ENCODE measurements around the gene KRTAP10-5. TPM values are rescaled to one million over a fixed set of nuclear protein-coding genes. Genes with fewer than 3 reads are reported as not detected.

KRTAP10-5 gene
- polyA plus RNA-seq, 1 experiment = not detected

DNA sequence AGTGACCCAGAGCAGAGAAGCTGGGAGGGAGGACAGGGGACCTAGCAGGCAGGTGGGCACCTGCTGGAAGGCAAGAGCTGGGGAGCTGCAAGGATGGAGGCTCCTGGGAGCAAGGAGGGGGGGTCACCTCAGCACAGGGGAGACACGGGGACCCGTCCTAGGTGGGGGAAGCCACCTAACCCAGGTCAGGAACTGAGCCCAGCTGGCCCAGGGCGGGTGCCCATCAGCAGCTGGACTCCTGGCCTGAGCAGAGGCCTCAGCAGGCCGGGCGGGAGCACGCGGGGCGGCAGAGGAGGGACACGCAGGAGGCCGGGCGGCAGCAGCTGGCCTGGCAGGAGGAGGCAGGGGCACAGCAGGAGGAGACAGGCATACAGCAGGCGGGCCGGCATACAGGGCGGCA lies 41.4 kb downstream of the KRTAP10-5 start:
- ChIA-PET CTCF (no interaction called here), POLR2A (no interaction called here)
- TF ChIP-seq, protein P1, sequence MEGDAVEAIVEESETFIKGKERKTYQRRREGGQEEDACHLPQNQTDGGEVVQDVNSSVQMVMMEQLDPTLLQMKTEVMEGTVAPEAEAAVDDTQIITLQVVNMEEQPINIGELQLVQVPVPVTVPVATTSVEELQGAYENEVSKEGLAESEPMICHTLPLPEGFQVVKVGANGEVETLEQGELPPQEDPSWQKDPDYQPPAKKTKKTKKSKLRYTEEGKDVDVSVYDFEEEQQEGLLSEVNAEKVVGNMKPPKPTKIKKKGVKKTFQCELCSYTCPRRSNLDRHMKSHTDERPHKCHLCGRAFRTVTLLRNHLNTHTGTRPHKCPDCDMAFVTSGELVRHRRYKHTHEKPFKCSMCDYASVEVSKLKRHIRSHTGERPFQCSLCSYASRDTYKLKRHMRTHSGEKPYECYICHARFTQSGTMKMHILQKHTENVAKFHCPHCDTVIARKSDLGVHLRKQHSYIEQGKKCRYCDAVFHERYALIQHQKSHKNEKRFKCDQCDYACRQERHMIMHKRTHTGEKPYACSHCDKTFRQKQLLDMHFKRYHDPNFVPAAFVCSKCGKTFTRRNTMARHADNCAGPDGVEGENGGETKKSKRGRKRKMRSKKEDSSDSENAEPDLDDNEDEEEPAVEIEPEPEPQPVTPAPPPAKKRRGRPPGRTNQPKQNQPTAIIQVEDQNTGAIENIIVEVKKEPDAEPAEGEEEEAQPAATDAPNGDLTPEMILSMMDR (IDR thresholded peaks at IDR 0.05; ENCODE audit: low read depth, low read length) = no peak
- no peaks in the 10 kb centered on the region for H3K27me3 ChIP-seq (ENCODE audit: control insufficient read depth, insufficient read depth, low read length)
- H3K27ac ChIP-seq (ENCODE audit: low read depth, low read length) = no peak overlapping the region
- H3K9me3 ChIP-seq (ENCODE audit: control insufficient read depth, insufficient read depth, low read length) = peaks cover 30% of the 10 kb centered on the region
- no peak overlapping the region for H3K4me3 ChIP-seq (ENCODE audit: low read depth, low read length)
- DNase-seq (ENCODE audit: low read depth, low spot score) = no peak

DNA sequence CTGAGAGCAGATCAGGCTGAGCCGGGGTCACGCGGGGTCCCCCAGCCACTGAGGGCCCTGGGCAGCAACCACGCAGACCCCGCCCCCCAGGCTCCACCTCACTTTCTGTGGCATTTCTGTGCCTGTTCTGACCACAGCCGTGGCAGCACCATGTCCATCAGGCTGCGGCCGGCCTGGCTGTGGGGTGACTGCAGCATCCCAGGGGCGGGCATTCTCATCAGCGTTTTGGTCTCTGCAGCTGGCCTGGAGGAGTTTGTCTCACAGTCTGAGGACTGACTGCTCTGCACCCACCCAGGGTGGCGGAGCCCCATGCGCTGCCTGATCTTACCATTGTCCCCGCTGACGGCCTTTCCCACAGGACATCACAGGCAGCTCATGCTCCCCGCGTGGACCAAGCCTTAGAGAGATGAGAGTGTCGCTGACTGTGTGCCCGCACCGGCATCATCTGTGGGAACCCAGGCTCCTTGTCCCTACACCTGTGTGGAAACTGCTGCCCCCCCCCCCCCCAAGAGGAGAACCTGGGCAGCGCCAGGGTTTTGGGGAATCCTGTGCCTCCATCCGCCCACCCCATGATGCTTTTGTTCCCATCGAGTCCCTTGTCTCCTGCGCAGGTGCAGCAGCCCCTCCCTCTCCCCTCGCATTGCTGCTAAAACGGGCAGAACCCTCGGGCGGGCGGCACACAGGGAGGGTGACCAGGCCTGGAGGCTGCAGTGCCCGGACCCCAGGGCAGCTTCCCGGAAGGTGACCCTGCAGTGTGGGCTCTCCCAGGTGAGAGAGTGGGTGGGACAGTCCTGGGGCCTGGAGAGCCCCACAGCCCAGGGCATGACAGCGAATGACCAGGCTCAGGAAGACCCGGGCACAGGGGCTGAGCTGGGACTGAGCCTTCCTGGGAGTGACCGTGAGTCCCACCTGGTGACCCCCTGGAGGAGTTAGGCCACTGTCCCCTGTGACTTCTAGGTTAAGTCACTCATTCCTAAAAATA lies 42.2 kb downstream of the KRTAP10-5 start:
- H3K4me3 ChIP-seq (ENCODE audit: low read depth, low read length) = no peak overlapping the region
- peaks cover 38% of the 10 kb centered on the region for H3K9me3 ChIP-seq (ENCODE audit: control insufficient read depth, insufficient read depth, low read length)
- ChIA-PET CTCF (no interaction called here), POLR2A (no interaction called here)
- TF ChIP-seq, protein P1 (IDR thresholded peaks at IDR 0.05; ENCODE audit: low read depth, low read length) = no peak
- no peak overlapping the region for H3K27ac ChIP-seq (ENCODE audit: low read depth, low read length)
- no peaks in the 10 kb centered on the region for H3K27me3 ChIP-seq (ENCODE audit: control insufficient read depth, insufficient read depth, low read length)
- DNase-seq (ENCODE audit: low read depth, low spot score) = no peak

DNA sequence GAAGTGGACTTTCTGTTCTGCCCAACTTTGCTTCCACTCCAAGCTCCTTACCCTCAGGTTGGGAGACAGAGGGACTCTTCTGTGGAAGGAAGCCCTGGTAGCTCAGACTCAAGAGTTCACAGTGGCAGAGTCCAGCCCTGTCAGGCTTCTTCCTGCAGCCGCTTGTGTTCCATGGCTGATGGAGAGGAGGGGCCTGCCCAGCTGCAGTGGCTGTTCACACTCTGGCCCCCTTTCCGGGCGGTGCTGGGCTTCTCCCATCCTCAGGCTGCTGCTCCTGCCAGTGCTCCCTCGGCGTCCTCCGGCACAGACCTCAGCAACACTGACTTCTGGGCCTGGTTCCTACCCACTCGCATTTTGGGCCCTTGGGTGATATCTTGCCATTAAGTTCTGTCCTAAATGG lies 44.4 kb downstream of the KRTAP10-5 start:
- no peak for DNase-seq (ENCODE audit: low read depth, low spot score)
- Histone ChIP-seq H3K27ac (ENCODE audit: low read depth, low read length) (no peak overlapping the region), H3K27me3 (ENCODE audit: control insufficient read depth, insufficient read depth, low read length) (no peaks in the 10 kb centered on the region), H3K4me3 (ENCODE audit: low read depth, low read length) (no peak overlapping the region), H3K9me3 (ENCODE audit: control insufficient read depth, insufficient read depth, low read length) (peaks cover 55% of the 10 kb centered on the region)
- ChIA-PET CTCF (no interaction called here), POLR2A (no interaction called here)
- TF ChIP-seq, protein P1 (IDR thresholded peaks at IDR 0.05; ENCODE audit: low read depth, low read length) = no peak

DNA sequence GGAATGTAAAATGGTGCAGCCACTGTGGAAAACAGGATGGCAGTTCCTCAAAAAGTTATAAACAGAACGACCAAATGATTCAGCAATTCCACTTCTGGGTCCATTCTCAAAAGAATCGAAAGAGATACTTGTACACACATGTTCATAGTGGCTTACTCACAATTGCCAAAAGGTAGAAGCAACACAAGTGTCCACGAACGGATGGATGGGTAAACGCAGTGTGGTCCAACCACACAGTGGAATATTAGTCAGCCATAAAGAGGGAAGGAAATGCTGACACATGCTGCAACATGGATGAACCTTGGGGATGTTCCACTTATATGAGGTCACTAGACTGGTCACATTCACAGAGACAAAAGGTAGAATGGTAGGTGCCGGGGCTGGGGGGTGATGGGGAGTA lies 45.7 kb downstream of the KRTAP10-5 start:
- TF ChIP-seq, protein P1 (IDR thresholded peaks at IDR 0.05; ENCODE audit: low read depth, low read length) = no peak
- ChIA-PET POLR2A (no interaction called here), CTCF (no interaction called here)
- no peak overlapping the region for H3K4me3 ChIP-seq (ENCODE audit: low read depth, low read length)
- no peaks in the 10 kb centered on the region for H3K27me3 ChIP-seq (ENCODE audit: control insufficient read depth, insufficient read depth, low read length)
- H3K27ac ChIP-seq (ENCODE audit: low read depth, low read length) = no peak overlapping the region
- DNase-seq (ENCODE audit: low read depth, low spot score) = no peak
- H3K9me3 ChIP-seq (ENCODE audit: control insufficient read depth, insufficient read depth, low read length) = peaks cover 52% of the 10 kb centered on the region

GRCh38 chr21:44533891-44534627 lies 46.3 kb downstream of the KRTAP10-5 start:
- no peak overlapping the region for H3K27ac ChIP-seq (ENCODE audit: low read depth, low read length)
- TF ChIP-seq, protein P1 (IDR thresholded peaks at IDR 0.05; ENCODE audit: low read depth, low read length) = no peak
- ChIA-PET CTCF (no interaction called here), POLR2A (no interaction called here)
- H3K4me3 ChIP-seq (ENCODE audit: low read depth, low read length) = no peak overlapping the region
- H3K9me3 ChIP-seq (ENCODE audit: control insufficient read depth, insufficient read depth, low read length) = peaks cover 57% of the 10 kb centered on the region
- DNase-seq (ENCODE audit: low read depth, low spot score) = no peak
- H3K27me3 ChIP-seq (ENCODE audit: control insufficient read depth, insufficient read depth, low read length) = no peaks in the 10 kb centered on the region

Data from AG04450 (cell line).